GM18499 (cell line): Measurements from ENCODE around the gene DNAJC22.
A peak's percentile ranks its signal among the peaks of the same experiment; 100 is the strongest.
"Not testable (repeated sequence)": the region's sequence is repeated elsewhere in the genome, so short reads cannot be mapped to it uniquely, and the experiment has no call there.

Experiments
- ATAC-seq: cut with Tn5 transposase; IDR thresholded peaks from one replicate; pipeline ENCODE4 v1.9.1; 2021; ENCODE audit warnings: moderate number of reproducible peaks; ENCODE audit not compliant: insufficient read depth, unreplicated experiment

Gene DNAJC22

GRCh38 chr12:49367381-49368239, 20.9 kb downstream of the DNAJC22 start, which contains the start of gene SPATS2:
SPATS2 (plus strand) TSS chr12:49367462; CDS start chr12:49461013, 93,551 bp downstream.
- no peak for ATAC-seq

- no peak for ATAC-seq
Measured at GRCh38 chr12:49368240-49368600, 21.5 kb downstream of the DNAJC22 start.

GRCh38 chr12:49369411-49370145, 22.9 kb downstream of the DNAJC22 start:
- ATAC-seq: peak; percentile 54

- ATAC-seq: no peak
Measured at GRCh38 chr12:49370539-49370938, 23.9 kb downstream of the DNAJC22 start.

GRCh38 chr12:49375406-49375805, 28.7 kb downstream of the DNAJC22 start:
- ATAC-seq: no peak

- no peak for ATAC-seq
Measured at GRCh38 chr12:49377386-49377785, 30.7 kb downstream of the DNAJC22 start.

GRCh38 chr12:49380184-49380583, 33.5 kb downstream of the DNAJC22 start:
- not testable (repeated sequence) for ATAC-seq

- no peak for ATAC-seq
Measured at GRCh38 chr12:49388682-49389386, 42.1 kb downstream of the DNAJC22 start.

- ATAC-seq: no peak
Measured at GRCh38 chr12:49389387-49389703, 42.7 kb downstream of the DNAJC22 start.

- no peak for ATAC-seq
Measured at GRCh38 chr12:49397000-49397399, 50.3 kb downstream of the DNAJC22 start.

- no peak for ATAC-seq
Measured at GRCh38 chr12:49400304-49400703, 53.6 kb downstream of the DNAJC22 start.
